C4-2B (cell line): Measurements from ENCODE around the gene CES4A.

ENCODE experiments used
- CTCF ChIP-seq: fragments of 450-650 bp; conservative IDR thresholded peaks from 2 replicates; pipeline ENCODE4 v1.5.1; 2017; ENCODE audit warnings: mild to moderate bottlenecking
- ZFX ChIP-seq: fragments of 450-650 bp; IDR thresholded peaks from 2 replicates; pipeline ENCODE4 v1.6.1; 2017

GRCh38 chr16:67043420-67043819, 55.0 kb downstream of the CES4A start:
- TF ChIP-seq CTCF (no peak), ZFX (no peak)
